ENCODE data around the gene PHETA2.

The PHETA2 gene, protein sequence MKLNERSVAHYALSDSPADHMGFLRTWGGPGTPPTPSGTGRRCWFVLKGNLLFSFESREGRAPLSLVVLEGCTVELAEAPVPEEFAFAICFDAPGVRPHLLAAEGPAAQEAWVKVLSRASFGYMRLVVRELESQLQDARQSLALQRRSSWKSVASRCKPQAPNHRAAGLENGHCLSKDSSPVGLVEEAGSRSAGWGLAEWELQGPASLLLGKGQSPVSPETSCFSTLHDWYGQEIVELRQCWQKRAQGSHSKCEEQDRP

DNA sequence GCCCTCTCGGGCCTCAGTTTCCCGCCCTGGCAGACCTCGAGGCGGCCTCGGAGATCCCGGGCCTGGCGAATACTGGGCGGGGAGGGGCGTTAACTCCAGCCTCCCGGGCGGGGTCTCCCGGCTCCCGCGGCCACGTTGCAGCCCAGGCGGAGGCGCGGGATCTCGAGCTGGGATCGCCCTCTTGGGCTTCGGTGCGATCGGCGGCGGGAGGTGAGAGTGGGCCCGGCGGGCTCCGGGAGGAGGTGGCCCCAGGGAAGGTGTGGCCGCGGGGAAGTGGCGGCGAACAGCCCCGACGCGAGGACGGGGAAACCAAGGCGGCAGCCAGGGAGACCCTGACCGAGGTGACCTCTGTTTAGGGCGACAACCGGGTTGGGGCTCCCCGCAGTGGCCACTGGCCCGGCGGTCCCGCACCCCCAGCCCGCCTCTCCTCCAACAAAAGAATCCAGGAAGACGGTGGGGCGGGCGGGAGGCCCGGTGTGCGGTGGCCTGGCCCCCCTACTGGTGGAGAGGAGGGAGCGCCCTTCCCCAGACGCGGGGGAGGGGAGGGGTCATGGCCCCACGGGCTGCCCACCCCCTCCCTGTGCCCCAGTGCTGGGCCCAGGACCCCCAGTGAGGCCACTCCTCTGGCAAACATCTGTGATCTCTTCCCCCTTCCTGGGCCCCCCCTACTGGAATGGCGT is at the start of gene PHETA2:
Gene PHETA2 (plus strand): TSS at position 117 of the 680 bp plus-strand sequence. CDS start 3,046 bp downstream, outside the sequence.
- peak; percentile 42 to 51 for DNase-seq

DNA sequence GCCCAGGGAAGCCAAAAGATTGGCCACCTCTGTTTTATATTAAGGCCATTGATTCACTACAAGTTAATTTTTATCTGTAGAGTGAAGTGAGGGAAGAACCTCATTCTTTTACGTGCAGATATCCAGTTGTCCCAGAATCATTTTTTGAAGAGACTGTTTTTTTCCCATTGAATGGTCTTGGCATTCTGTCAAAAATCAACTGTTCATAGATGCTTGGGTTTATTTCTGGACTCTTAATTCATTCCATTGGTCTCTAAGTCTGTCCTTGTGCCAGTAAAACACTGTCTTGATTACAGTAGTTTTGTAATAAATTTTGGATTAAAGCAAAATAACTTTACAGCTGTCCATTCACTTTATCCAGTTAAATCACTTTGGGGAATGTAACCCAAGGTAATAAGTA is 48.6 kb upstream of the PHETA2 start:
- DNase-seq = no peak

DNA sequence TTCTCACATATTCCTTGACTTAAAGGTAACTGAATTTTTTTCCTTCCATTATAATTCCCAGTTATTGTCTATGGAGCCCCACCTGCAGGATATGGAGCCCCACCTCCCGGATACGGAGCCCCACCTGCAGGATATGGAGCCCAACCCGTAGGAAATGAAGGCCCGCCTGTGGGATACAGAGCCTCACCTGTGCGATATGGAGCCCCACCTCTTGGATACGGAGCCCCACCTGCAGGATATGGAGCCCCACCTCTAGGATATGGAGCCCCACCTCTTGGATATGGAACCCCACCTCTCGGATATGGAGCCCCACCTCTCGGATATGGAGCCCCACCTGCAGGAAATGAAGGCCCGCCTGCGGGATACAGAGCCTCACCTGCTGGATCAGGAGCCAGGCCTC is 47.3 kb upstream of the PHETA2 start:
- DNase-seq = no peak

DNA sequence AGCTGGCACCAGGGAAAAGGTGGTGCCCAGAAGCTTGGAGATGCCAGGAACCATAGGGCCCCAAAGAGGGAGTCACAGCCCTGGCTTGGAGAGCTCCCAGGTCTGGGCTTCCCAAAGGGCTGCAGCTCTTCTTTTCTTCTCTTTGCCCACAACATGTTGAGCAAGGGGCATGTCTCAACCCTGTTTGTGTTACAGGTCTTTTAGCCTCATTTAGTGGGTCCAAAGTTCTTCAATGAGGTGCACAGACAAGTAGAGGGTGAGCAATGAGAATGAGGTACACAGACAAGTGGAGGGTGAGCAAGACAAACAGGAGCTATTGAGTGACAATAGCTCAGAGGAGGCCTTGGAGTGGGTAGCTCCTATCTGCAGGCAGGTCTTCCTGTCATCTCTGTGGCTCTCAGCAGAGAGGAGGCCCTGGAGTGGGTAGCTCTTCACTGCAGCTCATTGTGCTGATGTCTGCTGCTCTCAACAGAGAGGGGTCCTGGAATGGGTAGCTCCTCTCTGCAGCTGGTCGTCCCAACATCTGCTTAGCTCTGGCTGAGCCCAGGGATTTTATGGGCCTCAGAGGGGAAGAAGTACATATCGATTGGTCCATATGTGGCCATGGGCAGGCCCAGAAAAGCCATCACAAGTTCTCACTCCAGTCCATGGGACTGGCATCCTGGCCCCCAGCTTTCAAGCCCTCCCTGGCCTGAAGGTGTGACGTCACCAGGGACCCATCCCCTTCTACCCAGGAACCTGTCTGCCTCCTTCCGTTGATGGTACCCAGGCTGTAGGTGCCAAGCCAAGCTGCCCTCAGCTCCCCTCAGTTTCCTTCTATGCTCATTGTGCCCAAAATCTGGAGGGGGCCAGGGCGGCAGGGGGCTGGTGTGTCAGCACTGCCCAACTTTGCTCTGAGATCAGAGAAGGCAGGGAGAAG is 40.5 kb upstream of the PHETA2 start:
- DNase-seq = no peak

DNA sequence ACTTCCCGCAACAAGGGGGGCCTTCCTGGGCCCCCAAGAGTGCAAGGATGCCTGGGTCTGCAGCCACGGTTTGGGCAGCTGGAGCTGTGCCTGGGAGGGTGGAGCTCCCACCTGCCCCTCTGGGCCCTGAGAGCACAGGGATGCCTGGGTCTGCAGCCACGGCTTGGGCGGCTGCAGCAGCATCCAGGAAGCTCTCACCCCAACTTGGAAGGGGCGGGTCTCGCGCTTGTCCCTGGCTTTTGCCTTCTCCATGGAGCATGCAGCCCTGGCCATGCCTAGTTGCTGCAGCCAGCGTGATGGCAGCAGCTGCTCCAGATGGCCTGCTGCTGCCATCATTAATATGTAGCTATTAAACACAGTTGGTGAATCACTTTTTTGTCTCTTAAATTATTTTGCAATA is 38.8 kb upstream of the PHETA2 start:
- DNase-seq = no peak

DNA sequence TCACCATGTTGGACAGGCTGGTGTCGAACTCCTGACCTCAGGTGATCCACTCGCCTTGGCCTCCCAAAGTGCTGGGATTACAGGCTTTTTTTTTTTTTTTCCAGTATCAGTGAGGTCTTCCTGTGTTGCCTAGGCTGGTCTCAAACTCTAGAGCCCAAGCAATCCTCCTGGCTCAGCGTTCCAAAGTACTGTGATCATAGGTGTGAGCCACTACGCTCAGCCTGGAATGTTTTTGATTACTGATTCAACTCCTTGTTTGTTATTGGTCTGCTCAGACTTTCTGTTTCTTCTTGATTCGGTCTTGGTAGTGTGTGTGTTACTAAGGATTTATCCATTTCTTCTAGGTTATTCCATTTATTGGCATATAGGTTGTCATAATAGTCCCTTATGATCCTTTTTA is 34.8 kb upstream of the PHETA2 start:
- no peak for DNase-seq

DNA sequence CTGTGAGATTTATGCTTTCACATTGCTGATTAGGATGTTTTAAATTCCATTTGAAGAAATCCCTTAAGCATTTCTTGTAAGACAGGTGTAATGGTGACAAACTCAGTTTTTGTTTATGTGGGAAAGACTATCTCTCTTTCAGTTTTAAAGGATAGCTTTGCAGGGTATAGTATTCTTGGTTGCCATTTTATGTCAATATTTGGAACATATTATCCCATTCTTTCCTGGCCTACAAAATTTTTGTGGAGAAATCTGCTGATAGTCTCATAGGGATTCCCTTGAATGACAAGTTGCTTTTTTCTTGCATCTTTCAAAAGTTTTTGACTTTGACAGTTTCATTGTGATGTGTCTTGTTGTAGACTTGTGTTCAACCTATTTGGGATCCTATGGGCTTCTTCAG is 32.3 kb upstream of the PHETA2 start:
- DNase-seq = no peak

DNA sequence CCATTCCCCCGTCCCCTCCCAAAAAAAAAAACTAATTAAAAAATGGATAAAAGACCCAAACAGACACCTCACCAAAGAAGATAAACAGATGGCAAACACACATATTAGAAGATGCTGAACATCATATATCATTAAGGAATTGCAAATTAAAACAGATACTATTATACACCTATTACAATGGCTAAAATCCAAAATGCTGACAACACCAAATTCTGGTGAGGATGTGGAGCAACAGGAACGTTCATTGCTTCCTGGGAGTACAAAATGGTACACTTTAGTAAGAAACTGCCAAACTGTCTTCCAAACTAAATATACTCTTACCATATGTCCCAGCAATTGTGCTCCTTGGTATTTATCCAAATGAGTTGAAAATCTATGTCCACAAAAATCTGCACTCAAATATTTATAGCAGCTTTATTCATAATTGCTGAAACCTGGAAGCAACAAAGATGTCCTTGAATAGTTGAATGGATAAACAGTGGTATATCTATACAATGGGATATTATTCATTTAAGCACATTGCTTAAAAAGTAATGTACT is 23.3 kb upstream of the PHETA2 start:
- DNase-seq = no peak

DNA sequence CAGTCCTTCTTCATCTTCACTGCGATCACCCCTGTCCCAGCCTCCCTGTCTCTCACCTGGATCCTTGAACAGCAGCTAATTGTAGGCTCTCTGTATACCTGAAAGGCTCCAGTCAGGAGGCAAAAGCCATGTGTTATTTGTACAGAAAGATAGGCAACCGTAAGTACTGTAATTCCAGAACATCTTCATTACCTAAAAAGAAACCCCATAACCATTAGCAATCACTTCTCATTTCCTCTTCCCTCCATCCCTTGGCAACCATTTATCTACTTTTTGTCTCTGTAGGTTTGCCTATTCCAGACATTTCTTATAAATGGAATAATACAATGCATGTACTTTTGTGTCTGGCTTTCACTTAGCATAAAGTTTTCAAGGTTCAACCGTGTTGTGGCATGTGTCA is 21.3 kb upstream of the PHETA2 start:
- no peak for DNase-seq

DNA sequence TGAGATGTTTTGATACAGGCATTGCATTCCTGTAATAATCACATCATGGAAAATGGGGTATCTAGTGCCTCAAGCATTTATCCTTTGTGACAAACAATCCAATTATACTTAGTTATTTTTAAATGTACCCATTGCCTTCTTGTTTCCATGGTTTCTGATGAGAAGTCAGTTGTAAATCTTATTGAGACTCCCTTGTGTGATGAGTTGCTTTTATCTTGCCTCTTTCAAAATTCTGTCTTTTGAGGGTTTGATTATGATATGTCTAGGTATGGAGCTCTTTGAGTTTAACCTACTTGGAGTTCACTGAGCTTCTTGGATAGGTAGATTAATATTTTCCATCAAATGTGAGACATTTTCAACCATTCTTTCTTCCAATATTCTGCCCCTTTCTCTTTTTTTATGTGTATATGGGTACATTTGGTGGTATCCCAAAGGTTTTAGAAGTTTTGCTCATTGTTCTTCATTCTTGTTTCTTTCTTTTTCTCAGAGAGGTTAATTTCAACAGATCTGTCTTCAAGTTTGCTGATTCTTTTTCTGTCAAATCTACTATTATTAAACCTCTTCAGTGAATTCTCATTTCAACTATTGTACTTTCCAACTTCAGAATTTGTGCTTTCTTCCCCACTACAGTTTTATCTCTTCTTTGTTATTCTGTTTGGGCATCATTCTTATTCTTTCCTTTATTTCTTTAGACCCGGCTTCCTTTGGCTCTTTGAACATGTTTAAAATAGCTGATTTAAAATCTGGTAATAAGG is 17.1 kb upstream of the PHETA2 start:
- DNase-seq = no peak

DNA sequence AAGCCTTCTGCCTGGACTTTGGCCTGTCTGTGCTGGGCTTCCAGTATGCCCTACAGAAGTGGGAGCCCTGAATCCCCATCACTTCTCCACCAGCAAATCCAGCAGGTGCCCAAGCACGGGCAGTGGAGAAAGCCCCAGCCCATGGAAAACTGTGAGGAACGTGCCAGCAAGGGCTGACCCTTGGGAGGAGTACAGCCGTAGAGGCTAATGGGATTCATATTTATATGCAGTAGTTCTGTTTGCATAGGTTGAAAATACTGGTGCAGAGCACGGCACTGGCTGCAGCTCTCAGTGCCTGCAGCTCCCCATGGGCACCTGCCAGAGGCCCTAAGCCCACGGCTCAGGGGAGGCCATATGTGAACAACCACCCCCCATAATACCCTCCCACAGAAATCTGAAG is 13.6 kb upstream of the PHETA2 start:
- no peak for DNase-seq

DNA sequence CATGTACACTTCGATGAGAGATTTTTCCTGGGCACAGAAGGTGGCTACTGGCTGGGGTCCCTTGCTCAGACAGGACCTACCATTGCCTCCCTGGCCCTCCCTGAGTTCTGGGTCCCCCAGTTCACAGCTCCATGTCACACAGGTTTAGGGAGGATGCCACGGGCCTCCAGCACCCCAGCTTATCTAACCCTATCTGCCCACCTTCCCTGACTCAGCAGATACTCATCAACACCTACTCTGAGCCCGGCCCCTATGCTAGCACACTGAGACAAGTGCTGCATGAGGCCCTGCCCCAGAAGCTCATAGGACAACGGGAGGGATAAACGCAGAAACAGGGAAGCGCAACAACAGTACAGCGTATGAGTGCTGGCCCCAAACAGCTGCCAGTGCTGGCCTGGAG is 13.0 kb upstream of the PHETA2 start:
- no peak for DNase-seq

DNA sequence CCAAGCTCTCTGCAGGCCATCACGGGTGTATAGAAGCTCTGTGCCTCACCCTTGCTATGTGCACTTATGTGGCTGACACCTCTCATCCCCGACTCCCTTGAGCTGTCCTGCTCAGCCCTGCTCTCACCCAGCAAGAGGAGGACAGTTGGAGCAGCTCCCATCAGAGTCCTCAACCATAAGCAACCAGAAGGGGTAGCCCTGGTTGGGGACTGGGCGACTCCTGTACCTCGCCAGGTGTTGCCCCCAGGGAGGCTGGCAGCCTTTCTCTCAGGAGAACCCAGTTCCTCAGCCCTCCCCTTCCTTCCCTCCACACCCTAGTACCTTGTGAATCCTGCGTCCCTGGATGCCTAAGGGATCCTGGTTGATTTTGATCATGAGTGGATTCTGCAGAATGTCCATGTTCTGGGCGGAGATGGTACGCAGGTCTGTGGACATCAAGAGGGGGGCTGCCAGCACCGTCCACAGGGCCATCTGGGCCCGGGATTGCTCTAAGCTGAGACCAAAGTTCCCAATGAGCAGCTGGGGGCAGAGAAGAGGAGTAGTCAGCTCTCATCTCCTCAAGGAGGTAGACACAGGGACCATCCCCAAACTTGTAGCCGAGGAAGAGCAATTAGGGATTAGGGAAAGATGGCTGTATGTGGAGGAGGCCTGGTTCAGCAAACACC is 11.4 kb upstream of the PHETA2 start:
- no peak for DNase-seq

DNA sequence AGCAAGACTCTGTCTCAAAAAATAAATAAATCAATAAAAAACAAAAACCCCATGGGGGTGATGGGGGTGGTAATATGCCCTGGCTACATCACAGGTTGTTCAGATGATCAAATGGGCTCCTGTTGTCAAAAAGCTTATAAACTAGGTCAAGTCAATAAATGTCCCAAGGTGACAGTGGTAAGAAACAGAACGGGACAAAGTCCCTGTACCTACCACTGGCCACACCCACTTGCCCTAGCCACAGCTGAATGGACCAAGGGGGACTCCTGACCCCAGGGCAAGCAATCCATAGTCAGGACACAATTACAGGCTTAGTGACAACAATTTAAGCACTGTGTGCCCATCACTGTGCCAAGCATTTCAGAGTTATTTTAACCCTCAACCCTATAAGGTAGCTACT is 9.4 kb upstream of the PHETA2 start:
- no peak for DNase-seq

DNA sequence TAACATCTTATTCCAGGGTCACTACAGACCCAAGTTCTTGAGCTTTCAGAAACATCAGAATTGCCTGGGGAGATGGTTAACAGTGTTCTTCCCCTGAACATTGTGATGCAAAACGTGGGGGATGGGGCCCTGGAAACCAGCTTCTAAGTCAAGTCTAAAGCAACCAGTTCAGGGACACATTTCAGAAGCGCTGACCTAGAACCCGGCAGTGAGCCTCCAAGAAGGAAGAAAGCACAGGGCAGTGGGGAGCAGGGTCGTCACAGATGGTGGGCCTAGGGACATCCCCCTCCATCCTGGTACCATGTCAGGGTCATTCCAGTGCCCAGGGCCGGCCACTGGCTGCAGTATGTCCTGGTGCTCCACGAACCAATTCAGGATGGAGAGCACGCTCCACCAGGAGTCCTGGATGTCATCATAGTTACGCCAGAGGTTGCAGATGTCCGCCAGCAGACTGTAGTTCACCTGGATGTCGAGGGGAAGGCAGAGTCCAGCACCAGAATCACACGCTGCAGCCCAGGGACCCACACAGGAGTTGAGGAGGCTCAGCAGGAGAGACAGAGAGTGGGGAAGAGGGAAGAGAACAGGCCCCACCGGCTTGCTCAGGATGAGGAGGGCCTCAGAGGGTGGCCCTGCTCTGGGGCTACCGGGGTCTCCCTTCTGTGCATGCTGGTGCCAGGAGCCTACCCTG is 8.5 kb upstream of the PHETA2 start:
- no peak for DNase-seq

DNA sequence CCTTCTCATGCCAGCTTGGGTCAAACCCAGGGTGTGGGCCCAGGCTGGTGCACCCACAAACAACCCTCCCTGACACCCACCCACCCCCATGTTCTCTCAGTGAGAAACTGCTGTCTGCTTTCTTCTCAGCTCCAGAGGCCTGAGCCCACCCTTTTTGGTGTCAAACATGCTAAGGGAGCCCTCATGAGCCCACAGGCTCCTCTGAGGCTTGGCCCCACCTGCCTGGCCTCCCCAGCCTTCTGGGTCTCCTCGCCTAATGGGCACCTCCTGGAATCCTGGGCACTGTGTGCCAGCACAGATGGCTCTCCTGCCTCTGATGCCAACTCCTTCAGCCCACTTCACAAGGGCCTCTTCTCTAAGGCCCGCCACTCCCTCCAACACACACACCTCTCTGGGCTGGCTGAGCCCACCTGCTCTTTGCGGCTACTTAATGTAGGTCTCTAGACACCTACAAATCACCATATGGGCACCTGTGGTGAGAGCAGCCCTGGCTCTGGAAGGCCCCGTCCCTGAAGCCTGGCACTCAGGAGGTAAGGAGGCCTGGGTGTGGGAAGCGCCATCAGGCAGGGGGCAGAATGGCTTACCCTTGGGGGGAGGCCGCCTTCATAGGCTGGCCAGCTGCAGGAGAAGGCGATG is 7.8 kb upstream of the PHETA2 start:
- DNase-seq = no peak

DNA sequence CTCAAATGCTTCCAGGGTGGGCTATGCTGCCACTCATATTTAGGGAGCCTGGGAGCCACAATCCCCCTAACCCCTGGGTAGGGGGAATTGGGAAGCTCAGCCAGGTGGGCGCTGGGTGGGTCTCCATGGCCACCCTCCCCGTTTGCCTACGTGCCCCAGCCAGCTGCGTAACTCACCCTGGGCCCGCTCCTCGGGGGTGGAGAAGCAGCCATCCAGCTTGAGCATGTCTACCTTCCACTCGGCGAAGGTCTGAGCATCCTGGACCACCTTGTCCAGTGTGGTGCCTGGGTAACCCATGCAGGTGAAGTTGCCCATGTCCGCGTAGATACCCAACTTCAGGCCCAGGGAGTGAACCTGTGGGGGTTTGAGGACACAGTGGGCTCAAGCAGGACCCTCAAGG is 7.1 kb upstream of the PHETA2 start:
- DNase-seq = no peak

DNA sequence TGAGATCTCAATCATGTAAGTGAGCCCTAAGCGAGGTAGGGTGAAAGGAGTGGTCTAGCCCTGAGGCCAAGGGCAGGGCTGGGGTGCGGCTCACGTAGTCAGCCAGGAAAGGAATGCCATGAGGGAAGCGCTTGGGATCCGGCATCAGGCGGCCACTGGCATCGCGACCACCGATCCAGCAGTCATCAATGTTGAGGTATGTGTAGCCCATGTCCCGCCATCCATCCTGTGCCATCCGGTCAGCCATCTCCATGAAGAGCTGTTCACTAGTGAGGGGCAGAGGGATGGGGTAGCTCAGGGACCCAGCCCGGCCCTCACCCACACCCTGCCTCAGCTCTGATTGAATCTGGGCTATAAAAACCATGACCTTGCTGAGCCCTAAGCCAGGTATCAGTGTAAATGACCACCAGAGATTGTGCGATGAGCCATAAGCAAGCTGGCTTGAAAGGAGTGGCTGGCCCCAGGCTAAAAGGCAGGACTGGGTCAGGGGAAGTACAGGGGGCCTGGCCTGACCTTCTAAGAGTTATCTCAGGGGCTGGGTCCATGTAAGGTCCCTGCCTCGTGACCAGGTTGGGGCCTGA is 6.3 kb upstream of the PHETA2 start:
- DNase-seq = no peak

DNA sequence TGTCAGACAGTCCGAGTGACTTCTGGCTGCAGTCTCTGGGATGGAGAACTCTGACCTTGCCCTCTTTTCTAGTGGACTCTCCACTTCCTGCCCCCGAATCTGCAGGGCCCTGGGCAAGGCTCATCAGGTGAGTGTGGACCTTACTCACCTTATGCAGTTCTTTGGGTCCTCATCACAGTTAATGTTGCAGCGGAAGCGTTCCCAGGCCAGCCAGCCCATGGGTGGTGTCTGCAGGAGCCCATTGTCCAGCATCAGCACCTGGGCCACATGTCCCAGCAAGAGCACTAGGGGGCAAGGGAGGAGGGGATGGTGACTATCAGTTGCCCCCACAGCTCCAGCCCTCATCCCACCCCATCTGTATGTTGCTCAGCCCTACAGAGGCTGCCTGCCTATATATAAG is 5.8 kb upstream of the PHETA2 start:
- DNase-seq = no peak

DNA sequence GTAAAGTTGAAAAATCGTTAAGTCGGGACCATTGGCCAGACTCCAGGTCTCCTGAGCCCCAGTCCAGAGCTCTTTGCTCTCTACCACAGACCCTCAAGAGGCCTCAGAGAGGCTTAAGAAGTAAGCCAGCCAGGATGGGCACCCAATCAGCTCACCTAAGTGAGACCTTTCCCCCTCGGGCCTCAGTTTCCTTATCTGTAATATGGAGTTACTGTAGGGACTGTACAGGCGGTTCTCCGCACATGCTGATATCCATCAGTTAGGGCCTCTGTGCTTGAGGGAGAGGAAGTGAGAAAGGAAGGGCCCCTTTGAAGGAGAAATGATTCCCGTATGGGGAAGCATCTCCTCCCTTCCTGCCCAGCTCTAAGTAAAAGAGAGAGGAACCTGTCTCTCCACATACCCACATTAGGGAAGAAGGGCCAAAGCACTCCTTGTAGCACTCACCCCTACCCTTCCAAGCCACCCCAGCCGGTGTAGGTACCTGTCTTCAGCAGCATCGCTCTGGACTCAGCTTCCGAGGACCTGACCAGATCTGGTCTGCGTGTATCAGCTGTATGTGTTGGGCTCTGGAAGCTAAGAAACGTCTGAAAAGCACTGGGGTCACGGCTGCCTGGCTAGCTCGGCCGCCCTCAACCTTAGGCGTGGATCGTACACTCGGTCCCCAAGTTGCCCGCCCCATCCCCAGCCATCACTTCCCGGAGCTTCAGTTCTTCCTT is 4.1 kb upstream of the PHETA2 start:
- DNase-seq = no peak
